Measurements from ENCODE around the gene SLC38A10. TPM values are rescaled to one million over a fixed set of nuclear protein-coding genes. Genes with fewer than 3 reads are reported as not detected.

The SLC38A10 gene
- total and polyA plus RNA-seq, 10 of the 15 experiments (the other 5 are each of a cell fraction or from before 2014, with no cell fraction given), result 0.52 to 67.9 (median 22.1) TPM

- POLR2A ChIA-PET, result no interaction called here
- no peak overlapping the region for H3K27ac ChIP-seq (ENCODE audit: control insufficient read depth, insufficient read depth)
- no peaks in the 10 kb centered on the region for H3K9me3 ChIP-seq (replicated peaks; ENCODE audit: control insufficient read depth, insufficient read depth, low read length)
- no TSS peak for BruUV-seq (replicated peaks)
- RAD21 ChIA-PET (ENCODE audit: unreplicated experiment), result no interaction called here
- H3K36me3 ChIP-seq (ENCODE audit: control insufficient read depth in 2 of 2, insufficient read depth in 2 of 2, low read length in 1 of 2), result no peaks in the 10 kb centered on the region
- DNase-seq (ENCODE audit: low read depth, low spot score), result no peak
- SMC1A ChIA-PET (ENCODE audit: uncharacterized antibody, unreplicated experiment), result no interaction called here
- no peak for TF ChIP-seq DPF2 (IDR thresholded peaks at IDR 0.05)
- TF ChIP-seq KLF5 (IDR thresholded peaks at IDR 0.05; ENCODE audit: partially characterized antibody), result no peak
- no peak for TF ChIP-seq TARDBP (IDR thresholded peaks at IDR 0.05; ENCODE audit: borderline replicate concordance)
- no peak for TF ChIP-seq CREB1 (IDR thresholded peaks at IDR 0.05; ENCODE audit: low read depth)
- TF ChIP-seq E2F8 (IDR thresholded peaks at IDR 0.05; ENCODE audit: low read depth, partially characterized antibody), result no peak
- no peak for TF ChIP-seq KAT2A (conservative IDR thresholded peaks at IDR 0.05; ENCODE audit: control insufficient read depth, low read depth, low read length)
- TF ChIP-seq NFIC (IDR thresholded peaks at IDR 0.05; ENCODE audit: low read depth, low read length), result no peak
- TF ChIP-seq ZSCAN29 (IDR thresholded peaks at IDR 0.05), result no peak
- TF ChIP-seq RAD51 (IDR thresholded peaks at IDR 0.05), result no peak
- TF ChIP-seq, protein P1, sequence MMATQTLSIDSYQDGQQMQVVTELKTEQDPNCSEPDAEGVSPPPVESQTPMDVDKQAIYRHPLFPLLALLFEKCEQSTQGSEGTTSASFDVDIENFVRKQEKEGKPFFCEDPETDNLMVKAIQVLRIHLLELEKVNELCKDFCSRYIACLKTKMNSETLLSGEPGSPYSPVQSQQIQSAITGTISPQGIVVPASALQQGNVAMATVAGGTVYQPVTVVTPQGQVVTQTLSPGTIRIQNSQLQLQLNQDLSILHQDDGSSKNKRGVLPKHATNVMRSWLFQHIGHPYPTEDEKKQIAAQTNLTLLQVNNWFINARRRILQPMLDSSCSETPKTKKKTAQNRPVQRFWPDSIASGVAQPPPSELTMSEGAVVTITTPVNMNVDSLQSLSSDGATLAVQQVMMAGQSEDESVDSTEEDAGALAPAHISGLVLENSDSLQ (IDR thresholded peaks at IDR 0.05), result no peak
- TF ChIP-seq HCFC1 (IDR thresholded peaks at IDR 0.05; ENCODE audit: low read length), result no peak
- no peak for TF ChIP-seq IRF4 (IDR thresholded peaks at IDR 0.05; ENCODE audit: low read depth, low read length)
- TF ChIP-seq CREM (IDR thresholded peaks at IDR 0.05; ENCODE audit: low read depth), result no peak
- no peak for TF ChIP-seq IRF5 (IDR thresholded peaks at IDR 0.05; ENCODE audit: borderline replicate concordance)
- TF ChIP-seq RUNX3 (IDR thresholded peaks at IDR 0.05; ENCODE audit: low read length), result no peak
- no peak for TF ChIP-seq FOS (IDR thresholded peaks at IDR 0.05; ENCODE audit: borderline replicate concordance, extremely low read depth, insufficient read length)
- no peak for TF ChIP-seq BRCA1 (IDR thresholded peaks at IDR 0.05; ENCODE audit: low read depth, low read length)
- no peak for FAIRE-seq
- no peak for ATAC-seq
- intact Hi-C loops (cut with micrococcal nuclease; ENCODE audit: unreplicated experiment) (no loop called here), in situ Hi-C loops (cut with MboI) (no loop called here)
- WGBS (ENCODE audit: insufficient coverage, insufficient replicate concordance, low lambda C conversion rate, missing lambda C conversion rate), result 33% methylated on average over 17 of the region's 17 CpGs
- CTCF ChIA-PET, result no interaction called here
- no peaks in the 10 kb centered on the region; a peak in 1 of 4 replicates for H3K27me3 ChIP-seq (replicated peaks in 1 of 2; ENCODE audit: control insufficient read depth in 2 of 2, insufficient read depth in 2 of 2, low read length in 1 of 2)
- no peak overlapping the region for H3K4me3 ChIP-seq
- H3K4me1 ChIP-seq (ENCODE audit: control insufficient read depth, insufficient read depth, low read length), result no peaks in the 10 kb centered on the region
- H3K79me2 ChIP-seq (ENCODE audit: control insufficient read depth, insufficient read depth, low read length), result no peaks in the 10 kb centered on the region
- H3K9ac ChIP-seq (ENCODE audit: control insufficient read depth, insufficient read depth, low read length), result no peak overlapping the region
- H3K4me2 ChIP-seq (ENCODE audit: control insufficient read depth, insufficient read depth), result no peak overlapping the region
- H2AFZ ChIP-seq (ENCODE audit: control insufficient read depth, low read depth, low read length), result no peak overlapping the region
- no peaks in the 10 kb centered on the region for H4K20me1 ChIP-seq (ENCODE audit: control insufficient read depth, insufficient read depth)
Measured at GRCh38 chr17:81306898-81307510, 11.9 kb upstream of the SLC38A10 start.
